HTERT RPE-1 (cell line): ENCODE results near the gene MAP4K1.

Source experiments
- in situ Hi-C: fragments of 300-500 bp; cut with MboI; formaldehyde crosslinking; loops from 4 replicates; pipeline ENCODE4 v1.14.3; 2020; ENCODE audit warnings: low sequenced_read_pairs

Gene MAP4K1

DNA sequence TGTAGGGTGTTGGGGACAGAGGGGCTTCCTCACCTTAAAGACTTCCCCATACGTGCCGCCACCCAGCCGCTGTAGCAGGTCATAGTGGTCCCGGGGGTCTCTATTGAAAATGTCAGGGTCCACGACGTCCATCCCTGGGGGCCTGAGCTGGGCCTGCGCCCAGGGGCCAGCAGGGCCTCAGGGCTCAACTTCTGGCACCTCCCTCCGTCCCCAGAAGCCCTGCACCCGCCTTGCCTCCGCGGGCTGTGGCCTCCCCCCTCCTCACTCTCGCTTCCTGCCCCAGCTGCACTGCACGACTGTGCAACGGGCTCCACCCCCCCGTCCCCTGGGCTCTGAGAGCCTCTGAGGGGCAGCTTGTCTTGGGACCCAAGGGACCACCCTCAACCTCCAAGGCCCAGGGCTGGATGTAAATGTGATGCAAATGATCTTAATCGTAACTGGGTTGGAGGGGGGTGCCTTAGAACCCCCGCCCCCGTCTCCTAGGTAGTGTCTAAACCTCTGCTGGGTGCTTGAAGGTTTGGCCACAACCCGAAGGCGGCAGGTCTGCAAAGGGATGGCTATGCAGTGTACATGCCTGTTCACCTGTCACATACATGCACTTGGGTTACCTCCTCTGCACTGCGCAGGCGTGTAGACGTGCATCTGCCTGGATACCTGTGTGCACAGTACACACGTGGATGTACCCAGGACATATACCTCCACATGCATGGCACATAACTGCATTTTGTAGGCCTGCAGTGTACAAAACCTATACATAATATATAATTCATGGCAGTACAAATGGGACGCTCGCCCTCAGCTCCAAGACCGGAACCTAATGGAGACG lies at the start of gene MAP4K1:
Gene MAP4K1, minus strand, starts transcription at position 190 of the 826 bp plus-strand sequence. Its CDS starts 58 bp downstream, at position 132.
- in situ Hi-C loops: no loop called here

DNA sequence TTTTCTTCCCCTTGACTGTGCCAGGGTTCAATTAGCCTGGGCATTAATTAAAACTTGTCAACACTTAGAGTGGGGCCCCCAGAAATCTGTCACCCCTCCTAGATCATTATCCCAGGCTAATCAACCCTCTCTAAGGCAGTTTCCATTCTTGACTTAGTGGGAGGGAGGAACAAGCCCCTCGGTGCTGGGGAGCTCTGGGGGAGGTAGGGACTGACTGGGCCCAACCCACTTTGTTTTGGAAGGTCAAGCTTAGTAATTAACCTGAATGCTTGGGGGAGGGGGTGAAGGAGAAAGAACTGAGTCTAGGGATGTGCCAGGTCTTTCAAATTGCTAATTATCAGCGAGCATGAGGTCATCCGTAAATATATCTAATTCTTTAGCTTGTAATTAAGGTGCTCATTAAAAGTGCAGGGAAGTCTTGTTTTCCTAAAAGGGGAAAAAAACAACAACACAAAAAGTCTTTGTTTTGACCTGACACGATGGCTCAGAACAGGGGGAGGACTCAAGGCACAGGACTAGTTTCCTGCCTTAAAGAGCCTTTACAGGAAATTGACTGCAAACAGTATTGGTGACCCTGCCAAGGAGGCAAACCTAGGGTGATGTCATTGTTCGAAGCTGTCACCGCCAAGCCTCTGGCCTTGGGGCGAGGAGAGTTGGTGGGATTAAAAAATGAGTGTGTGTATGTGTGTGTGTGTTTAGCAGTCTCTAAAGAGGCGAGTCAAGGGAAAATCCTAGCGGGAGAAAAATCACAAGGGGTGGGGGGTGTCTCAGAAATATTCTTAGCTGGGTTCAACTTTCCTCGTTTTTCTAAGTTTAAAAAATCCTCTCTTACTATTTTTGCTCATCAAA lies 49.1 kb upstream of the MAP4K1 start:
- in situ Hi-C loops: no loop called here

- in situ Hi-C loops: no loop called here
These were observed 48.4 kb upstream of the MAP4K1 start for GRCh38 chr19:38665950-38666662.

GRCh38 chr19:38665219-38665931 lies 47.6 kb upstream of the MAP4K1 start:
- in situ Hi-C loops: no loop called here

DNA sequence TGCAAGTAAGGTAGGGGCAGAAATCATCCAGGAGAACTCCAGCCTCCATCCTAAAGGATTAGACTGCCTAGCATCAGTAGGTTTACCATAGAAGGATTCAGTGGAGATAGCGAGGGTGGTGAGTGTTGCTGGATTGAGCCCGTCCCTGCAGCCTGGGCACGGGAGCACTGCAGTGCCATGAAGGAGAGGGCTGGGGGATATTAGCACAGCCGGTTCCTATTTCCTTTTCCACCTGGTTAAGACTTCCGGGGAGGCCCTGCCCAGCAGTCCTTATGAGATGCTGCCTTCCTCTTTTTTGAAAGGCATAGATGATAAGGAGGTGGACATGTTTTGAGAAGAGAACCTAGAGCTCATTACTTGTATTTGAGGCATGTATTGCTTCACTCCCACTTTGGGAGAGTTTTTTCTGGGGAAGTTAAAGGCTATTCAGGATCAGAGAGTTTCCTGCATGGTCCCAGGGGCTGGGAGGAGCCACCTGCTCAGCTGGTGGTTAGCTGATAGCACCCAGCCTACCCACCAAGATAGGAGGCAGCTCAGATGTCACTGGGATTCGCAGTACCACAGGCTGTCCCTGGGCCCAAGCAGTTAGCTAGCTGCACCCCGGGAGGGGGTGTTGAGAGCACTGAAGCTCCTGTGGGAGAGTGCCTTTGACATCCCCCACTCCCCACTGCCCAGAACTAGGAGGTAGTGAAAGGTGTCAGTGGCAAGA lies 46.9 kb upstream of the MAP4K1 start:
- in situ Hi-C loops: no loop called here

DNA sequence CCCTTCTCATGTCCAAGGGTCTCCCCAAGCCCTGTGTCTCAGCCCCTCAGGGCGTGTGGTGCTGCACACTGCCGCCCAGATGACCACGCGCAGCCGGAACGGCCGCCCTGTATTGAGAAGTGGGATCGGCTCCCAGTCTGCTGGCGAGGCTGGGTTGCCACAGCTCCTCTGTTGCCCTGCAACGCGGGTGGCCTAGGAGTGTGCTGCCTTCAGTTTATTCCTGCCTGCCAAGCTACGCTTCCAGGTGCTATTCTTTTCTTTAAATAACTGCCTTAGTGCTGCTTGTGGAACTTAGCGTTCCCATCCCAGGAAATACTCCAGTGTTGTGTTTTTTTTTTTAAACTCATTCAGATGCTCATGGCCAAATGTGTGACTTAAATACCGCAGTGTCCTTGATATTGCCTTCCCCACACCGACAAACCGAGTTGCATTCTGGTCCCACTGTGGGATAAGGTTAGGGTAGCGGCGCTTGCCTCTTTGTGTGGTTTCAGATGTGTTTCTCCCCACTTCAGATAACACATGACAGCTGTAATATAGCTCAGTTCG lies 46.3 kb upstream of the MAP4K1 start:
- in situ Hi-C loops: no loop called here

- in situ Hi-C loops: no loop called here
These were observed 45.5 kb upstream of the MAP4K1 start for GRCh38 chr19:38663156-38663651.

GRCh38 chr19:38662537-38663155 lies 44.9 kb upstream of the MAP4K1 start:
- in situ Hi-C loops: no loop called here

- in situ Hi-C loops: no loop called here
These were observed 44.2 kb upstream of the MAP4K1 start for GRCh38 chr19:38661996-38662395.

- in situ Hi-C loops: no loop called here
These were observed 43.4 kb upstream of the MAP4K1 start for GRCh38 chr19:38661136-38661535.

- in situ Hi-C loops: no loop called here
These were observed 43.0 kb upstream of the MAP4K1 start for GRCh38 chr19:38660724-38661123.

GRCh38 chr19:38658462-38659306 lies 40.9 kb upstream of the MAP4K1 start:
- in situ Hi-C loops: no loop called here

DNA sequence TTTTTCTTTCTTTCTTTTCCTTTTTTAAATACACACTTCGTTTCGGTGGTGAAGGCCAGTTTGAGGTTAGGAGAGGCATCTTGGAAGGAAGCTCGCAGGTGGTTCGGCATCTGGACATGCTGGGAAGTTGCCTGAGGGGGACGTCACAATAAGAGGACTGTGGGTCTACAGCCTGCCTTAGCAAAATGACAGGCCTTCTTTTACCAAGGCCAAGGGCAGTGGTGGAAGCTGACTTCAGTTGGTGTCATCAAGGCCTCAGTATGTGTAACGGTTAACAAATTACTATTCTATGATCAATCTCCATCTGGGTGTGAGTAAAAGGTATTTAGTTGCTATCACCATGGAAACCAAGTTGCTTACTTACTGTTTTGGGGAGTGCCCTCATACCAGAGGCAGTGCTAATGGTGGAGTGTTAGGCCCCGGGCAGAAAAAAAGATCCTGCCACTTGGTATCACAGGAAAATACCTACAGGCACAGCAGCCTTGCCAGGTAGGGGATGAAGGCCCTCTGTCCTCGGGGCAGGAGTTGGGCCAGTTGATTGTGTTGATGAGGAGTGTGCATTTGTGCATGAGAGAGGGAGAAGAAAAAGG lies 40.0 kb upstream of the MAP4K1 start:
- in situ Hi-C loops: no loop called here

GRCh38 chr19:38656171-38656981 lies 38.6 kb upstream of the MAP4K1 start:
- in situ Hi-C loops: no loop called here

GRCh38 chr19:38655148-38655824 lies 37.5 kb upstream of the MAP4K1 start:
- in situ Hi-C loops: no loop called here

- in situ Hi-C loops: no loop called here
These were observed 36.9 kb upstream of the MAP4K1 start for GRCh38 chr19:38654628-38655055.
